ENCODE measurements around the gene CHAC1. TPM values are rescaled to one million over a fixed set of nuclear protein-coding genes. Genes with fewer than 3 reads are reported as not detected.

CHAC1 gene
- total RNA-seq, 1 donor, result 1.9 TPM

DNA sequence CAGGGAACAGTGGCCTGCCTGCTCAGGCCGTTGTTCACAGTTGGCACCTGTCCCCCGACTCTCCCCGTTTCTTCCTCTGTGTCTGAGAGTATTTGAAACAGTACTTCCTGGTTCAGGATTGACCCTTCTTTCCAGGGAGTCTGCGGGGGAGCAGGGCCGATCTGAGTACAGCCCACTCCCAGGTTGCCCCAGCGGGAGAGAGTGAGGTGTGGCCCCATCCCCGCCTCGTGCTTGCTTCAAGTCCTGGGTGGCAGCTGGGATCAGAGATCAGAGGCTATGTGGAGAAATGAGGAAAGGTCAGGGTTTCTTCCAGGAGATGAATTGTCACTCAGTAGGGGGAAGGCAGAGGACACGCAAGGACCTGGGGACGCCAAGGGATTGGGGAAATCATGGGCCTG lies 30.7 kb upstream of the CHAC1 start:
- DNase-seq (ENCODE audit: low read depth in 2 of 3, low spot score in 2 of 3), result no peak

DNA sequence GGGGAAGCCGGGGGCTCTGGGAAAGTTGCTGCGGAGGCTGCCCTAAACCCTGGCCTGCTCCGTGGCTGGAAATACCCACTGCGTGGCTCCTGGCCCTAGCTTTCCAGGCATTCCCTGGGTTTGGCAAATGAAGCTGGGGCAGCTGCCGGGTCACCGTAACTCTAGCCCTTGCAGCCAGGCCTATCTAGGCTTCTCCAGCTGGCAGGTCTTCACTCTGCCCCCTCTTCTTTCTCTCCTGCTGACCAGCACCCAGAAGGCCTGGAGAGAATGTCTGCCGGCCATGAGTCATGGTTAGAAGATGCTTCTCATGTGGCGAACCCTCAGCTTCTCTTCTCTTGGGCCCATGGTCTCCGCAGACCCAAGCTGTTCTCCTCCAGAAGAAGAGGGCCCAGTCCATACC lies 29.7 kb upstream of the CHAC1 start:
- no peak for DNase-seq (ENCODE audit: low read depth in 2 of 3, low spot score in 2 of 3)

GRCh38 chr15:40925495-40925862 lies 27.8 kb upstream of the CHAC1 start:
- no peak for DNase-seq (ENCODE audit: low read depth in 2 of 3, low spot score in 2 of 3)

DNA sequence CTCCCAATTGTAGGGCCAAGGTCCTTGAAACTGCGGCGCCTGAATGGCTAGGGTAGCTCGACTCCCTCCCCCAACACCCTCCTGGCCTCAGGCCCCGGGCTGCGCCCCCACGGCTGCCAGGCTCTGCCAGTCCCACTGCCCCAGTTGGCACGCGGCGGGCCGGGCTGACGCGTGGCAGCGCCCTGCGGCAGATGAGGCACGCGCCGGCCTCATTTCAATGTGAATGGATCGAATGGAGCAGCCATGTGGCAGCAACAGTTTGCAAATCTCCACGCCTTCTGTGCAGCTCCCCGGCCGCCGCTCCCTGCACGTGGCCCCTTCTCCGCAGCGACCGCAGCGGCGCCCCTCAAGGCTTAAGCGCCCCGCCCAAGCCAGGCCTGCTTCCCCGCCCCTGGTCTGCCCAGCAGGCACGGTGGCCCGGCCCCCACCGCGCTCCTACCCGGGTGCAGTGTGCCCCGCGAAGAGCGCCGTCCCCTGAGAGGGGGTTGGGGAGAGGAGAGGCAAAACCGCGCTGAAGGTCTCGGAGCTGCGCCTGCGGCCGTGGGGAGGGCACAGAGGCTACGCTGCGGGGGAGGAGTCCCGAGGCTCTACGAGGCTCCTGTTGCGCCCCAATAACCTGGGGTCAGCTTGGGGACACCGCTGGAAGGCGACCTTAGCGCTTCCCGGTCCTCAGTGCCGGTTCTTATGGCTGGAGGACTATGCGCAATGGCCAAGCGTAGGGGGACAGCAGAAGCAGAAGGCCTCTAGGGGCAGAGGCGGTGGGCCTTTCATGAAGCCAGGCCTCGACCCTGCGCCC lies 27.2 kb upstream of the CHAC1 start:
- DNase-seq (ENCODE audit: low read depth in 2 of 3, low spot score in 2 of 3), result peak in 1 of 3 donors; percentile 55

GRCh38 chr15:40926659-40927494 lies 26.4 kb upstream of the CHAC1 start:
- no peak for DNase-seq (ENCODE audit: low read depth in 2 of 3, low spot score in 2 of 3)

DNA sequence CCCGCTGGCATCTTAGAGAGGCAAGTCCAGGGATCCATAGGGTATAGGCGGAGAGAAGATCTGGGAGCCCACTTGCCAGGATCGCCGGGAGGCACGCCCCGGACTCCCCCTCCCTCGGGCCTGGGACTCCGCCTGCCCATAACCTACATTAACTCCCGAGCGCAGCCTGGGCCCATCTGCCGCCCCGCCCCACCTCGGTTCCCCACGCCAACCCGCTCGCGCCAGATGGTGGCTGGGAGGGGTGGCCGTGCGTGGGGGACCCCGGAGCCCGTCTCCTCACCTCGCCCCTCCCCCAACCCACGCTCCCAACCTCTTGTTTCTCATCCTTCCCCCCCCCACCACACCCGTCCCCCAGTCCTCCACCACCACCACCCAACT lies 25.8 kb upstream of the CHAC1 start:
- no peak for DNase-seq (ENCODE audit: low read depth in 2 of 3, low spot score in 2 of 3)

- peak in 1 of 3 donors; percentile 28 for DNase-seq (ENCODE audit: low read depth in 2 of 3, low spot score in 2 of 3)
Observed at GRCh38 chr15:40927873-40928806, 25.1 kb upstream of the CHAC1 start.

DNA sequence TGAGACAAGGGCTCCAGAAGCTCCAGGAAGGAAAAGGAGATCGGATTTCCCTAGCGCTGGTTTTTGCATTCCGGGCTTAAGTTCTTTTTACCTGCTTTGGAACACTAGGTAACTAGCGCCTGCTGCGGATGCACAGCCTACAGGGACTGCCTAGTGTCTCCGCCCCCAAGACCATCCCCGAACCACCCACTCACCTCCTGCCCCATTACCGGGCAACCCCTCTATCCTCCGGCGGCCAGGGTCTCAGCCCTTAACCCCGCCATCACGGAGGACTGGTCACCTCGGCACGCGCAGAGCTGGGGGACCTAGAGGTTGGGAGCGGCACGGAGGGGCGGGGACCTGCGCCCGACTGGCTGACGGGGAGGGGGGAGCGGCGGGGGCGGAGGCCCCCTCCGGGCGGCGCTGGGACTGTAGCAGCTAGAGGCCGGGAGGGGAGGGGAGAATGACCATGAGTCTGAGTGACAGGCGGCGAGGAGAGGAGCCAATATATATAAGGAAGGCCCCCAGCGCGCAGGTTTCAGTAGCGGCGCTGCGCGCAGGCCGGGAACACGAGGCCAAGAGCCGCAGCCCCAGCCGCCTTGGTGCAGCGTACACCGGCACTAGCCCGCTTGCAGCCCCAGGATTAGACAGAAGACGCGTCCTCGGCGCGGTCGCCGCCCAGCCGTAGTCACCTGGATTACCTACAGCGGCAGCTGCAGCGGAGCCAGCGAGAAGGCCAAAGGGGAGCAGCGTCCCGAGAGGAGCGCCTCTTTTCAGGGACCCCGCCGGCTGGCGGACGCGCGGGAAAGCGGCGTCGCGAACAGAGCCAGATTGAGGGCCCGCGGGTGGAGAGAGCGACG lies 24.2 kb upstream of the CHAC1 start, which contains the start of gene DLL4:
Gene DLL4 (plus strand): TSS at position 520 of the 839 bp plus-strand sequence. CDS start 329 bp downstream, outside the sequence.
- DNase-seq (ENCODE audit: low read depth in 2 of 3, low spot score in 2 of 3), result peak in 1 of 3 donors; percentile 45

DNA sequence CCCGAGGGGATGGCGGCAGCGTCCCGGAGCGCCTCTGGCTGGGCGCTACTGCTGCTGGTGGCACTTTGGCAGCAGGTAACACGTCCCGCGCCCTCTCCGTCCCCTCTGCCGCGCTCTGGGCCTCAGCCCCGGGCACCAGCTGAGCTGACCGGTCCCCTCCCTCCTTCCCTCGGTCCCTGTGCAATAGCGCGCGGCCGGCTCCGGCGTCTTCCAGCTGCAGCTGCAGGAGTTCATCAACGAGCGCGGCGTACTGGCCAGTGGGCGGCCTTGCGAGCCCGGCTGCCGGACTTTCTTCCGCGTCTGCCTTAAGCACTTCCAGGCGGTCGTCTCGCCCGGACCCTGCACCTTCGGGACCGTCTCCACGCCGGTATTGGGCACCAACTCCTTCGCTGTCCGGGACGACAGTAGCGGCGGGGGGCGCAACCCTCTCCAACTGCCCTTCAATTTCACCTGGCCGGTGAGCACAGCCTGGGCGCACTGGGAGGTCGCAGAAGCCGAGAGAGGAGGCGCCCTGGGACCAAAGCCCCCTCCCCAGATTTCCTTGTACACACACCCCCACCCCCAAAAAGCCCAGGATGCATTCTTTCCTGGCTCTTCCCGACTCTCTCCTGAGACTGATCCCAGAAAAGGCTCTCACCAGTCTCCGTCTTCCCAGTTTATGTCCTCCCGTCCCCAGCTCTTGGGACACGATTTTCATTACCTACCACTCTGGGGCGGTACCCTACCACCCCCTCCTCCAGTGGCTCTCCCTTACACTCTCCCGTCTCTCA lies 23.4 kb upstream of the CHAC1 start:
- DNase-seq (ENCODE audit: low read depth in 2 of 3, low spot score in 2 of 3), result no peak

GRCh38 chr15:40930430-40931299 lies 22.6 kb upstream of the CHAC1 start:
- DNase-seq (ENCODE audit: low read depth in 2 of 3, low spot score in 2 of 3), result peak in 1 of 3 donors; percentile 48

DNA sequence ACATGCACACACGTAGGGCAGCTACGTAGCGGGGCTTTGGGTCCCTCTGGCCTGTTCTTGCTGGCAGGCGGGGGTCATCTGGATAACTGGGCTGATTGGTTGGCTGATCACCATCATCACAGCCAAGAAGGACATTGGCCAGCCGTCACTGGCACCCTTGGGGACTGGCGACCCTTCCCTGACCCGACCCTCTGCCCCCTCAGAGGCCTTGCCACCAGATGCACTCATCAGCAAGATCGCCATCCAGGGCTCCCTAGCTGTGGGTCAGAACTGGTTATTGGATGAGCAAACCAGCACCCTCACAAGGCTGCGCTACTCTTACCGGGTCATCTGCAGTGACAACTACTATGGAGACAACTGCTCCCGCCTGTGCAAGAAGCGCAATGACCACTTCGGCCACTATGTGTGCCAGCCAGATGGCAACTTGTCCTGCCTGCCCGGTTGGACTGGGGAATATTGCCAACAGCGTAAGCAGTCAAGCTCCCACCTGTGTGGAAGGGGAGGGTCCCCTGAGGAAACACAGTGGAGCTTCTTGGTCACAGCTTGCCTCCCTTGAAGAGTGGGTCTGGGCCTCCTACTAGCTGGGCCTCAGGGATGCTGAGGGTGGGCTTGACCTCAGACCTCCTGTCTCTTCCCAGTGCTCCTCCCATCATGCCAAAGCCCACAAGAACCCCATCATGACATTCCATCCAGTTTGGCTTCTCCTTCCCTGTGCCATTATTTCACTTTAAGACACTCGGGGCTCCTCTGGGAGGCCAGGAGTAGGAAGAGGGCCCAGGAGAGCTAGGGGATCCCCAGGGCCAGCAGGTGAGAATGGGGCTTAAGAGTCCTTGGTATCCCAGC lies 21.8 kb upstream of the CHAC1 start:
- DNase-seq (ENCODE audit: low read depth in 2 of 3, low spot score in 2 of 3), result no peak

- peak in 1 of 3 donors; percentile 60 for DNase-seq (ENCODE audit: low read depth in 2 of 3, low spot score in 2 of 3)
Observed at GRCh38 chr15:40932156-40932555, 21.1 kb upstream of the CHAC1 start.

- DNase-seq (ENCODE audit: low read depth in 2 of 3, low spot score in 2 of 3), result no peak
Observed at GRCh38 chr15:40932649-40933516, 20.4 kb upstream of the CHAC1 start.

DNA sequence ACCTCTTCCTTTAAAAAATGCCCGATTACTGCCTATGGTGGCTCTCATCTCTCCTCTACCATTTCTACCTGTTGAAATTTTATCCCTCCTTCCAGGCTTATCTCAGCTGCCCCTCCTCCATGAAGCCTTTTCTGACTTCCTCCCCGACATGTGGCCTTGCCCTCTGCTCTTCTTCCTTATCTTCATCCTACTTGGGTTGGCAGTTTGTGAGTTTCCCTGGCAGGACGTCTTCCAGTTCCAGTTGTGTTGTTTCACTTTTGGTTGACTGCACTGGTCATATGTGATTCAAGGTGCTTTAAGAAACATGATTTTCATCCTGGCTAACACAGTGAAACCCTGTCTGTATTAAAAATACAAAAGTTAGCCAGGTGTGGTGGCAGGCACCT lies 19.8 kb upstream of the CHAC1 start:
- peak in 1 of 3 donors; percentile 14 for DNase-seq (ENCODE audit: low read depth in 2 of 3, low spot score in 2 of 3)

- no peak for DNase-seq (ENCODE audit: low read depth in 2 of 3, low spot score in 2 of 3)
Observed at GRCh38 chr15:40934457-40934856, 18.8 kb upstream of the CHAC1 start.

DNA sequence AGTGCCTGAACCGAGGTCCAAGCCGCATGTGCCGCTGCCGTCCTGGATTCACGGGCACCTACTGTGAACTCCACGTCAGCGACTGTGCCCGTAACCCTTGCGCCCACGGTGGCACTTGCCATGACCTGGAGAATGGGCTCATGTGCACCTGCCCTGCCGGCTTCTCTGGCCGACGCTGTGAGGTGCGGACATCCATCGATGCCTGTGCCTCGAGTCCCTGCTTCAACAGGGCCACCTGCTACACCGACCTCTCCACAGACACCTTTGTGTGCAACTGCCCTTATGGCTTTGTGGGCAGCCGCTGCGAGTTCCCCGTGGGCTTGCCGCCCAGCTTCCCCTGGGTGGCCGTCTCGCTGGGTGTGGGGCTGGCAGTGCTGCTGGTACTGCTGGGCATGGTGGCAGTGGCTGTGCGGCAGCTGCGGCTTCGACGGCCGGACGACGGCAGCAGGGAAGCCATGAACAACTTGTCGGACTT lies 17.0 kb upstream of the CHAC1 start:
- no peak for DNase-seq (ENCODE audit: low read depth in 2 of 3, low spot score in 2 of 3)

Data from hematopoietic multipotent progenitor cell (in vitro differentiated cells).